Fibroblast of skin of right biceps (primary cell): ENCODE measurements around the gene ADGRA3.

Source experiments
- DNase-seq: peaks from one replicate; pipeline ENCODE4 v3.0.0-alpha.2; 2013

The ADGRA3 gene, protein sequence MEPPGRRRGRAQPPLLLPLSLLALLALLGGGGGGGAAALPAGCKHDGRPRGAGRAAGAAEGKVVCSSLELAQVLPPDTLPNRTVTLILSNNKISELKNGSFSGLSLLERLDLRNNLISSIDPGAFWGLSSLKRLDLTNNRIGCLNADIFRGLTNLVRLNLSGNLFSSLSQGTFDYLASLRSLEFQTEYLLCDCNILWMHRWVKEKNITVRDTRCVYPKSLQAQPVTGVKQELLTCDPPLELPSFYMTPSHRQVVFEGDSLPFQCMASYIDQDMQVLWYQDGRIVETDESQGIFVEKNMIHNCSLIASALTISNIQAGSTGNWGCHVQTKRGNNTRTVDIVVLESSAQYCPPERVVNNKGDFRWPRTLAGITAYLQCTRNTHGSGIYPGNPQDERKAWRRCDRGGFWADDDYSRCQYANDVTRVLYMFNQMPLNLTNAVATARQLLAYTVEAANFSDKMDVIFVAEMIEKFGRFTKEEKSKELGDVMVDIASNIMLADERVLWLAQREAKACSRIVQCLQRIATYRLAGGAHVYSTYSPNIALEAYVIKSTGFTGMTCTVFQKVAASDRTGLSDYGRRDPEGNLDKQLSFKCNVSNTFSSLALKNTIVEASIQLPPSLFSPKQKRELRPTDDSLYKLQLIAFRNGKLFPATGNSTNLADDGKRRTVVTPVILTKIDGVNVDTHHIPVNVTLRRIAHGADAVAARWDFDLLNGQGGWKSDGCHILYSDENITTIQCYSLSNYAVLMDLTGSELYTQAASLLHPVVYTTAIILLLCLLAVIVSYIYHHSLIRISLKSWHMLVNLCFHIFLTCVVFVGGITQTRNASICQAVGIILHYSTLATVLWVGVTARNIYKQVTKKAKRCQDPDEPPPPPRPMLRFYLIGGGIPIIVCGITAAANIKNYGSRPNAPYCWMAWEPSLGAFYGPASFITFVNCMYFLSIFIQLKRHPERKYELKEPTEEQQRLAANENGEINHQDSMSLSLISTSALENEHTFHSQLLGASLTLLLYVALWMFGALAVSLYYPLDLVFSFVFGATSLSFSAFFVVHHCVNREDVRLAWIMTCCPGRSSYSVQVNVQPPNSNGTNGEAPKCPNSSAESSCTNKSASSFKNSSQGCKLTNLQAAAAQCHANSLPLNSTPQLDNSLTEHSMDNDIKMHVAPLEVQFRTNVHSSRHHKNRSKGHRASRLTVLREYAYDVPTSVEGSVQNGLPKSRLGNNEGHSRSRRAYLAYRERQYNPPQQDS (N-terminal part only)

DNA sequence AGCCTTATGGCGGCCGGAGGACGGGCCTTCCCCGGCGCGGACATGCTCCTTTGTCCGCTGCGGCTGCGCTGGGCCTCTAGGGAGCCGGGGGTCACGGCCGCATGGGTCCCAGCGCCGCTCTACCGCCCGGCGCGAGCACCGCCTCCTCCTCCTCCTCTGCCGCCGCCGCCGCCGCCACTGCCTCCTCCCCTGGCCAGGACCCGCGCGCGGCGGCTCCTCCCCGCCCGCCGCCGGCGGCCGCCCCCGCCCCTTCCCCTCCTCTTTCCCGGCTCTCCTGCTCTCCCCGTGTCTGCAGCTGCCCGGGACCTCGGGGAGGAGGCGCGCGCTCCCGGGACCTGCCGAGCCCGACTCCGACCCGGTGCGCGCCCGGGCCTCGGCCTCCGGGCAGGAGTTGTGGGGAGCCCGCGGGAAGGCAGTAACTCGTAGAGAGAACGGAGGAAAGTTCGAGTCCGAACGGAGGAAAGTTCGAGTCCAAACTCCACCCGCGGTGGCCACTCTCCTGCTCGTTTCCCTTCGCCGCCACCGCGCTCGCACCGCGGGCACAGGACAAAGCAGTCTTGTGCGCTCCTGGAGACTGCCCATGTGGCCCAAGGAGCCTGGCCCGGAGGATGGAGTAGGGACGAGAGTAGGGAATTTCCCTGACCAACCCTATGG, at the start of gene ADGRA3:
ADGRA3 (minus strand) TSS at position 179 of the 654 bp plus-strand sequence. CDS start 282 bp downstream, outside the sequence.
- peak; percentile 80 for DNase-seq

DNA sequence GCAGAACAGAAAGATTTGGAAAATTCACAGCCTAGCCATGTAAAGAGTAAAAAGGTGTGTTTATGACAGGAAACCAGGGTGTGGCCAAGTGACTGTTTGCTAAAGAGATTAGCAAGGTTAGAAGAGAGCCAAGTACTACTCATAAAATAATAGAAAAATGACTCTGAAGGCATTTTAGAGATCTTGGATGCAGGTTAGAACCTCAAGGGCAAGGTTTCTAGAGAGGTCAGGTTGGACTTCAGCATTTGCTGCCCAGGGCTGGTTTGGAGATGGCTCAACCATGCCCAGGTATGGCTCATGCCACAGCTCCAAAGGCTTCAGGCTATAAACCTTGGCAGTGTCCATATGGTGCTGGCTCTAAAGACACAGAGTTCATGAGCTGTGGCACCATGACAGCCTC, 40.6 kb upstream of the ADGRA3 start:
- no peak for DNase-seq

DNA sequence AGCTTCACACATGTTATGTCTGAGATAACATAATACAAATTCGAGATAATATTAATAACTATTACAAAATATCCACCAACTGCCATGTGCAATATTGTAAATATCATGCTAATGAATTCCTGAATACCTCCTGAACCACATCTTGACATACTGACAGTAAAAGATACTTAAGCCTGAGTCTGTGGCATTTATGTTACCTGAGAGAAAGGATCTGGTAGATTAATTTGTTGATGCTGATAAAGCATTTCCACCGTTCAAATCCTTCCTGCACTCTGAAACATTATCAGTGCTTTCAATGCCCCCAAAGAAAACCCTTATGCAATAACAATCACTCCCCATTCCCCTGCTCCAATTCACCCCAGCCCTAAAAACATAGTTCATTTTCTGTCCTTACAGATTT, 38.8 kb upstream of the ADGRA3 start:
- no peak for DNase-seq

DNA sequence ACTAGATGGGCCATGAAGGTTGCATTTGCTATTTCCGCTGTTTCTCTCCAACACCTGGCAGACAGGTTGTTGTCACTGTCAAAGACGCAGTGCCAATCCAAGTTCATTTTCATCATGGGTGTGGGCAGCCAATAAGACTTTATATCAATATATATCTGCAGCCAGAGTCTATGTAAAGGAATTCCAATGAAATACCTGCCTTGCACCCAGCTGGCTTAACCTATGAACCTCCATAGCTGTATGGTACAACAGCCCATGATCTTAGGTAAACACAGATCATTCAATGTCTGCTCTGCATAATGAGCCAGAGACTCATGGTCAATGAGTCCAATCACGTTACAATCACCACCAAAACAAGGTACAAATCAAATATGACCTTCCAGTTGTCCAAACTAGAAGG, 37.7 kb upstream of the ADGRA3 start:
- no peak for DNase-seq

DNA sequence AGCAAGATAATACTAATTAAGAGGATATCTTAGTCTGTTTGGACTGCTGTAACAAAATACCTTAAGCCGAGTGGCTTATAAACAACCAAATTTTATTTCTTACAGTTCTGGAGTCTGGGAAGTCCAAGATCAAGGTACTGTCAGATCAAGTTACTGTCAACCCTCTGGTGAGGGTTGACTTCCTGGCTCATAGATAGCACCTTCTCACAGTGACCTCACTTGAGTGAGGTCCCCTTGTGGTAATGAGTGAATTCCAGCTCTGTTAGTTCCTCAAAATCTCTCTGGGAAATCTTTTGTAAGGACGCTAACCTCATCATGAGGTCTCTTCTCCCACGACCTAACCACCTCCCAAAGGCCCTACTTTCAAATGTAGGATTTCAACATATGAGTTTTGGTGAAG, 36.9 kb upstream of the ADGRA3 start:
- no peak for DNase-seq

DNA sequence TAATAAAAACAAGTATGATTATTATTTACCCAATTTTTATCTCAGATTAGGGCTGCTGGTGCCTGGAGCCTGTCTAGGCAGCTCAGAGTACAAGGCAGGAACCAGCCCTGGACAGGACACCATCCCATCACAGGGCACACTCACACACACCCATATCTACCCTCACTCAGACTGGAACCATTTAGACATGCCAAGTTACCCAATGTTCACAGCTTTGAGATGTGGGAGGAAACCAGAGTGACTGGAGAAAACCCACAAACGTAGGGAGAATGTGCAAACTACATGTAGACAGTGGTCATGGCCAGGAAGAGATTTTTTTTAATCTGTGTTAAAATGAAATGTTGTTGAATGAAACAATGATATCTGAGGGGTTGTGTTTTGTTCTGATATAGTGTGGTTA, 35.7 kb upstream of the ADGRA3 start:
- no peak for DNase-seq

DNA sequence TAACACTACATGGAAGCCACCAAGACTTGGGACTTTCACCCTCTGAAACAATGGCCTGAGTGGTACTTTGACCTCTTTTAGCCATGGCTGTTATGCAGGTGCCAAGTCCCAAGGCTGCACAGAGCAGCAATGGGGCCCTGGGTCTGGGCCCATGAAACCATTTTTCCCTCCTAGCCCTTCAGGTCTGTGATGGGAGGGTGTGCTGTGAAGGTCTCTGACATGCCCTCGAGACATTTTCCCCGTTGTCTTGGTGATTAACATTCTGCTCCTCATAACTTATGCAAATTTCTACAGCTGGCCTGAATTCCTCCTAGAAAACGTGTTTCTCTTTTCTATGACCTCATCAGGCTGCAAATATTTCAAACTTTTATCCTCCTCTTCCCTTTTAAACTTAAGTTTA, 30.4 kb upstream of the ADGRA3 start:
- no peak for DNase-seq

DNA sequence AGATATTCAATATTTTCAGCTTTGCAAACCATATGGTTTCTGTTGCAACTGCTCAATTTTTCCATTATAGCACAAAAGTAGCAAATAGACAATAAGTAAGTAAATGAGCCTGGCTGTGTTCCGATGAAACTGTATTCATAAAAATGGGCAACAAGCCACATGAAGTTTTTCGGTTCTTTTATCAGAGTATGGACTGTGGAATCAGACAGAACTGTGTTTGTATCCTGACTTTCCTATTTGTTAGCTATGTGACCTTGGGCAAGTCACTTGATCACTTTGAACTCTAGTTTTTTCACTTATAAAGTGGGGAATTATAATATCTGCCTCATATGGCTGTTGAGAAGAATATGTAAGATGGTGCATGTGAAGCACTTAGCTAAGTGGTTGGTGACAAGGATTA, 23.4 kb upstream of the ADGRA3 start:
- DNase-seq: no peak

DNA sequence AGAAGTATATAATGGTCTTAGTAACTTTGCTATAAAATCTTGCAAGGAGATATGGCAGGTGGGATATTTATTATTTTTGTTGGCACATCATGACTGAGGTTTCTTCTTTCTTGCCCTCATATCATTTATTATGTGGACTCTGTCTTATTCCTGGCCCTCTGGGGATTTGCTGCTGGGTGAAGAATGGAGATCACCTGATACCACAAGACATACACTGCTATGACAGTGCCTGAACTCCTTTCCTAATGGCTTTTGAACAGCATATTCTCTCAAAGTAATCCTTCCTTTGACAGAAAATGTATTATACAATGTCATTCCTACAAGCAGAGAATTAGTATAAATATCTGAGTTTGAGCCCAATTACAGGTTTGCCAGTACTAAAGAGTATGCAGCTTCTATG, 22.0 kb upstream of the ADGRA3 start:
- DNase-seq: no peak

DNA sequence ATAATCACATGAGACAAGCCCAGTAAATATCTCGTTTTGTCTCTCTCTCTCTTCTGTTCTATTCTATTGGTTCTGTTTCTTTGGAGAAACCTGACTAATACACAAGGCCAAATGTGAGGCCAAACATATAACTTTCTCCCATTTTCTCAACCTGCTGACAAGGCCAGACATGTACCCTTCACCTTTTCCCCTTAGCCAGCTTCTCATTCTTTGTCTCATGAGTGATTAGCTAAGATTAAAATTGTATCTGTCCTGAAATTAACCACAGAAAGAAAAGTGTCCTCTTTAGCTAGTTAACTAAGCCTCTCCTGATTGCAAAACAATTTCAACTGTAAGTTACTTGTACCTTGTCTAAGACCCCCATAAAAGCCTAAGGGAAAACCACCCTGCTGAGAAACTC, 18.5 kb upstream of the ADGRA3 start:
- DNase-seq: no peak

DNA sequence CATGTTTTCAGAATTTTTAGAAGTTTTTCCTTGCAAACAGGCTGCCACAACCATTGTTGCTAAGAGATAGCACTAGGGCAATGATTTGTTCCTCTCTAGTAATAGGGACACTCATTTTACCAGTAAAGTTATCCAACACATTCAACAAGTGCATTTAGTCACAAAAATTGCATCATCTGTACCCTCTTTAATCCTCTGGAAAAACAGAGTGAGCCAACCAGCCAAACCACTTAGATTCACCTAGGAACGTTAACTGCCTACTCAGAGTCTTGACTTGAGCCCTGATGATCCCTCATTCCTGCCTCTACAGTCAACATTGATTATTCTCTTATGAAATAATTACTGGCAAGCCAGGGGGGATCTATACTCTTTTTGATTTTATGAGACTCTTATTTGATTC, 17.0 kb upstream of the ADGRA3 start:
- no peak for DNase-seq

DNA sequence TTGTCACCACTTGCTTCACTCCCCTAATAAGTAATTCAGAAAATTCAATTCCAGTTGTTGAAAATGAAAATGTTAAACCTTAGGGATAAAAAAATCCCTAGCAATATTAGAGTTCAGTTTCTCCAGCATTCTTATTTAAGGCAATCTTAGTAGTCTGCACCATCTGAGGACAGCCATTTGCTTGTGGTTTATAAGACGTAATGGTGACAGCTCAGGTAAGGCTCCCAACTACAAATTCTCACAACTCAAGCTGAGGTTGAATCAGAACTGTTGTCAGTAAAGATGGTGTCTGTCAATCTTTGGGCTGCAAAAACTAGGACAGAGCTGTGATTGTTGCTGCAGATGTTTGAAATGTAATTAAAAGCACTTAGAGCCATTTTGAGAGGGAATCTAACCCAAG, 16.3 kb upstream of the ADGRA3 start:
- no peak for DNase-seq

DNA sequence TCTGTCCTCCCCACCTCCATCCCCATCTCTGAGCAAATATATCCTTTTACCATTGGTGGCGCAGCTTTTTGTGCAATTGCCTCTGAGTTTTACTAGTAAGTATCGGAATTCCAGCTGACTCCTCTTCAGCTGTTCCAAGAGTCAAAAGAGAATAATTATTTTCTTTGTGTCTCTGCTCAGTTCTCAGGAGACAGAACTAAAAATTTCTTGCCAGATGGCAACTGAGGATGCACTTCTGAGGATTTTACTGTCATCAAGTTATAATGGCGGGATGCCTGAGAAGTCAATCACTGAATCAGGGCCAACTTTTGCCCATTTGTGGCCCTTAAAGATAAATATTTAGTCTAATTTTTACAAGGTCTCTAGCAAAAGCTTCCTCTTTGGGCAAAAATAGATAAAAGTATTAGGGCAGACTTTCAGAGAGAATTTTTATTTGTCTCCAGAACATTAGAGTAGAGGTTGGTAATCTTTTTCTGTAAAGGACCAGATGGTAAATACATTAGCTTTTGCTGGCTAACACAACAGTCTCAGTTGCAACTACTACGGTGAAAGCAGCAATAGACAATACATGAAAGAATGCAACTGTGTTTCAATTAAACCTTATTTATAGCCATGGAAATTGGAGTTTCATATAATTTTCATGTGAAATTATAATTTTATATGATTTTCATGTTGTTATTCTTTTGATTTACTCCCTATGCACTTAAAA, 15.6 kb upstream of the ADGRA3 start:
- DNase-seq: no peak

DNA sequence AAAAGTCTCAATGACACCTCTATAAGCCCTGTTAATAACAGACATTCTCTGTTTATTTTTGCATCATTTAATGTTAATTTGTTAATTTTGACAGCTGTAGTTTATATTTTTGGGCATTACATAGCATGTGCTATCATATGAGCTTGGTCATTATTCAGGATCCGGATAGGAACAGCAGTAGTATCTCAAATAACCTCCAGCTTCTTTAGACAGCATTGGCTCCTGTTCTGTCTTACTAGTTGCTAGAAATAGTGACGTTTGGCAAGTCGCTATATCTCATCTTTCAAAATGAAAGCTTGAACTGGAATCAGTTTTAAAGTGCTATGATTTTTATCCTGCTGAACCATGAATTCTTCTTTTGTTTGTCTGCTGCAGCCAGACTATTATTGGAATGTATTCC, 9.0 kb upstream of the ADGRA3 start:
- DNase-seq: no peak

DNA sequence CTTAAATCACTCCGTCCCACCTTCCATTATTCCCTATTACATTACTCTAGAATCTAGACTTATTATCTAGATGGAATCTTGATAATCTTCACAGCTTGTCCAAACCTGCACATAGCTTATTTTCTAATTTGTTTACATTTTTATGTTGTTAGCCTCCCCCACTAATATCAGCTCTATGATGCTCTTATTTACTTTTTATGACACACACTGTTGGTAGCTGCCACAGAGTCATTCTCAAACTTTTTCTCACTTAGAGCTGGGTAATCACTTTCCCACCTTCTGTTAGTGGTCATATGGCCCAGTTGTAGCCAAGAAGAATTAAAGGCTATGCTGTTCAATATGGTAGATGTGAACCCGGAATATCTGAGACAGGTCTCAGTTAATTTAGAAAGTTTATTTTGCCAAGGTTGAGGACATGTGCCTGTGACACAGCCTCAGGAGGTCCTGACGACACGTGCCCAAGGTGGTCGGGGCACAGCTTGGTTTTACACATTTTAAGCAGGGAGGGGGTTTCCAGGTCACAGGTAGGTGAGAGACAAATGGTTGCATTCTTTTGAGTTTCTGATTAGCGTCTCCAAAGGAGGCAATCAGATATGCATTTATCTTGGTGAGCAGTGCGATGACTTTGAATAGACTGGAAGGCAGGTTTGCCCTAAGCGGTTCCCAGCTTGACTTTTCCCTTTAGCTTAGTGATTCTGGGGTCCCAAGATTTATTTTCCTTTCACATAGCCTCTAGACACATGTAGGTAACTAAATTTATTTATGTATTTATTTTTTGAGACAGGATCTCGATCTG, 7.0 kb upstream of the ADGRA3 start:
- DNase-seq: no peak

DNA sequence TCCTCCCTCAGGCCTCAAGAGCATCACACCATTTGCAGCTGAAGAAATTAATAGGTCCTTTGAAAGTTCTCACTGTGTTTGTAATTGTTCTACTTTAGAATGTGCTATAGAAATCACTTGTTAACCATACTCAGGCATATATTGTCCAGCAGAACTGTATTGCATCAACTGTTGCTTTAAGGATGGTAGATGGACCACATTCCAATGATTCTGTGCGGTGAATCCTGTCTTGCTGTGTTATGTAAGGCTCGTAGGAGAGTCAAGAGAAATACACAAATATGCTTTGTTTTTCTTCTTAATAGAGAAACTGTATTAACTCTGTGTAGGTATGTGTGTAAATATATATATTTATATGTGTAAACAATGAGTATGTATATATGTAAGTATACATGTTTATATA, 6.3 kb upstream of the ADGRA3 start:
- no peak for DNase-seq

DNA sequence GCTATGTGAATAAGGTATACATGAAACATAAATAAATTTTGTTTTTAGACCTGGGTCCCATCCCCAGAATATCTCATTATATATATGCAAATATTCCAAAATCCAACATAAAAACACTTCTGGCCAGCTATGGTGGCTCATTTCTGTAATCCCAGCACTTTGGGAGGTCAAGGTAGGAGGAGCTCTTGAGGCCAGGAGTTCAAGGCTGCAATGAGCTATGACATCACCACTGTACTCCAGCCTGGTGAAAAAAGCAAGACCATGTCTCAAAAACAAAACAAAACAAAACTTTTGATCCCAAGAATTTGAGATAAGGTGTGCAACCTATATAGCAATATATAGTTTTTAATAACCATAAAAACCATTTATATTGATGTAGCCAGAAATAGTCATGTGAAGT, 5.4 kb upstream of the ADGRA3 start:
- DNase-seq: no peak

DNA sequence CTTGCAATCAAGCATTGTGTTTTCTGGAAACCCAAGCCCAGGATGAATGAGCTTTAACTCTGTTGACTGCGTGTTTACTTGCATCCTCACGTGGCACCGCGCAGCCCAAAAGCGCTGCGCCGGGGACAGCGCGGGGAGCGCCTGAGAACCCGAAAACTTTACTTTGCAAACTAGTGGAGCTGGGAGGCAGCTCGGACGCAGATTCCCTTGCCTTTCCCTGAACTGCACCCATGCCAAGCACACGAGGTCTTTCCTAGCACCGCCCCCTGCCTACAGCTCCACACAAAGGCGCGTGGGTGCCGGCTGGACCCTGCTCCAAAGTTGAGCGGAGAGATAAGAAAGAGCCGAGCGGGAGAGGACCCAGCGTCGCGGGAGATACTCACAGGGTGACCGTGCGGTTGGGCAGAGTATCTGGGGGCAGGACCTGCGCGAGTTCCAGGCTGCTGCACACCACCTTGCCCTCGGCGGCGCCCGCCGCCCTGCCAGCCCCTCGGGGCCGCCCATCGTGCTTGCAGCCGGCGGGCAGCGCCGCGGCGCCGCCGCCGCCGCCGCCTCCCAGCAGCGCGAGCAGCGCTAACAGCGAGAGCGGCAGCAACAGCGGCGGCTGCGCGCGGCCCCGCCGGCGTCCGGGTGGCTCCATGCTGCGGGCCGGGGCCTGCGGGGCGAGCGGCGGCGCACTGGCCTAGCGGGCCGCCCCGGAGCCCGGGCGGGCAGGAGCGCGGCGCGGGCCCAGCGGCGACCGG, 550 bp downstream of the ADGRA3 start:
- DNase-seq: peak; percentile 73

DNA sequence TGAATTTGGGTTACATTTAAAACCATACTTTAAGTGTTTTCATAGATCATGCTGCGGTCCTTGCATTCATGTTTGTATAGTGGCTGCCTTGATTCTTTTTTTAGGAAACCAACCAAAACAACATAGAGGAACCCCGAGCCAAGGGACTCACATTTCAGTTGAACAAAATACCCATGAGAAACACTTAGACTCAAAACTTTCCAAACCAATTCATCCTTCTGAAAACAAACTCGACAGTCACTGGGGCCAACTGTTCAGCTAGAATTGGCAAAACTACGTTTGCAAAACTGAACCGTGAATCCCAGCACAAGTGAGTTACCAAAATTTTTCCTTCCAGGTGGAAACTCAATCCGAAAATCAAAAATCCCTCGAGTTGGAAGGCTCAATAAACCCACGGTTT, 1.4 kb downstream of the ADGRA3 start:
- DNase-seq: peak; percentile 5

DNA sequence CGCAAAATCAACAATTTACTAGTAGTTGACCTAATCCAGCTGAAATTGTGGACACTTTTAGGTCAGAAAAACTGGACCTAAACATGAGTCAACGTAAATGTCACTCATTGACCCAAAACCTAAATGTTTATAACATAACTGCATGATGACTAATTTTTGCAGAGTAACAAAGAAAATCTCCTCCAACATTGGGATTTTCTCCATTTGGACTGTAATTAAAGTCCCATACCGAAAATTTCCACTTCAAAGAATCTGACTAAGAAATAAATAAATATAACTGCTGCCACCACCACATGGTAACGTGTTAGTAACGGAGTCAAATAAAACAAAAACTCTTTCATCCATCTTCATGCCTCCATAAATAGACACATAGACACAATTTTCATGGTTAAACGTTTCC, 1.9 kb downstream of the ADGRA3 start:
- peak; percentile 65 for DNase-seq

DNA sequence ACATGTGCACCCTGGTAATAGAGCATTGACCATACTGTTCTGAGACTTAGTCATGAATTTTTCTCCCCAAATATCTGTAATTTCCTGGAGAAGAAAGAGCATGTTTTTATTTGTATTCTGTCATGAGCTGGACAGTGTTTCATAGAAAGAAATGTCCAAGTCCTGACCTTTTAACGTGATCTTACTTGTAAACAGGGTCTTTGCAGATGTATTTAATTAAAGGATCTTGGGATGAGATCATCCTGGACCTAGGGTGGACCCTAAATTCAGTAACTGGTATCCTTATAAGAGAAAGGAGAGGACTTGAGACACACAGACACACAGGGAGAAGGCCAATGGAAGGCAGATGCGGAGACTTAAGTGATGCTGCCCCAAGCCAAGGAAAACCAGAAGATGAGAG, 3.6 kb downstream of the ADGRA3 start:
- DNase-seq: no peak
